ENCODE data around the gene NAA40.

- TF ChIP-seq CTCF (conservative IDR thresholded peaks at IDR 0.05; ENCODE audit: low read length) (no peak), EZH2phosphoT487 (IDR thresholded peaks at IDR 0.05; ENCODE audit: borderline replicate concordance) (no peak)
These were observed 63.0 kb downstream of the NAA40 start for GRCh38 chr11:64001484-64002420.
